ENCODE measurements around the gene ARL16.

The ARL16 gene

DNA sequence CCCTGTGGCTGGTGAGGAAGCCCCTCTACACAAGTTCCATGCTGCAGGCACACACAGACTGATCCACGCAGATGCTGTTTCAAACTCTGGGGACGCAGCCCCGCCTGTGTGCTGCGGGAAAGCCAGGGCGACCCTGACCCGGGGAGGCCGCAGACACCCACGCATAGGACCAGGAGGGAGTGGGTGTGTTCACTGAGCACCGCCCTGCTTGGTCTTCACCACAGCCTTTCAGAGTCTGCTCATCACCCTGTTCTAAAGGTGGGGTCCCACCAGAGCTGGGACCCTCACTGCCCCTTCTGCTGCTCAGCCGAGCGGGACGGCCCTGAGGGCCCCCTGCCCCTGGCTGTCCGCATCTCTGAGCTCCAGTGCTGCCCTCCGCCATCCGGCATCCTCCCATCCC is 39.1 kb downstream of the ARL16 start:
- DNase-seq (ENCODE audit: low read depth), result no peak

GRCh38 chr17:81641825-81642489 is 41.6 kb downstream of the ARL16 start:
- no peak for DNase-seq (ENCODE audit: low read depth)

- no peak for DNase-seq (ENCODE audit: low read depth)
These were observed 43.6 kb downstream of the ARL16 start for GRCh38 chr17:81640011-81640410.

DNA sequence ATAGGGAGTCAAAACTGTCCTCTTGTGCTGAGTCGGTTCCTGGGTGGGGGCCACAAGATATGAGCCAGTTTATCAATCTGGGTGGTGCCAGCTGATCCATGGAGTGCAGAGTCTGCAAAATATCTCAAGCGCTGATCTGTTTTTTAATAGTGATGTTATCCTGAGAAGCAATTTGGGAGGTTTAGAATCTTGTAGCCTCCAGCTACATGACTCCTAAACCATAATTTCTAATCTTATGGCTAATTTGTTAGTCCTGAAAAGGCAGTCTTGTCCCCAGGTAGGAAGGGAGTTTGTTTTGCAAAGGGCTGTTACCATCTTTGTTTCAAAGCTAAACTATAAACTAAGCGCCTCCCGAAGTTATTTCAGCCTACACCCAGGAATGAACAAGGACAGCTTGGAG is 44.9 kb downstream of the ARL16 start:
- no peak for DNase-seq (ENCODE audit: low read depth)

DNA sequence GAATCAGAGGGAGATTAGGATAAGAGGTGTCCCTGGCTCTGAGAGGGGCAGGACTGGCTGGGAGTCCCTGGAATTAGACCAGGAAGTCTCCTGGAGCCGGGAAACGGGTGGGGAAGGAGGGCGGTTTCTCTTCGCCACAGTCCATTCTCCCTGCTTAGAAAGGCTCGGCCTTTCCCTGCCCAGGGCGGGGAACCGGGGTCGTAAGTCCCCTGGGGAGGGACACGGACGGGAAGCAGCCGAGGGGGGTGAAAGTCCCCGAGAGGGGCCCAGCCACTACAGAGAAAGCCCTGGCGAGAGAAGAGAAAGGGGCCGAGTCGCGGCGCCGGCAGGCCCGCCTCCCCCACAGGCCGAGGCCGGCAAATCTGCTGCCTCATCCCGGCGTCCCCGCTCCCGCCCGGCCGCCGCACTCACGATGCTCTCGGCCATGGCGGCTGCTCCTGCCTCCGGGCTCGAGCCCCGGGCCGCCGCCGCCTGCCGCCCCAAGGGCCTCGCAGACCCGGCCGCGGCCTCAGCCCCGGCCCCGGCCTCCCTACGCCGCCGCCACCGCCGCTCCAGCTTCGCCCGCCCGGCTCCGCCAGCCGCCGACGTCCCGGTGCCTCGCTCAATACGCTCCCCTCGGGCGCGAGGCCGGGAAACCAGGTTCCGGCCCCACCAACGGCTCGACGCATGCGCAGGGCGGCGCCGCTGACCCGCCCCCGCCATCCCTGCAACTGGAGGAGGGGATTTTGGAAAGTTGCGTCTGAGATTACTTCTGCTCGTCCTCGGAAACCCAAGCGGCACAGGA is 46.9 kb downstream of the ARL16 start, which contains the start of the genes NPLOC4 and TSPAN10:
Gene NPLOC4 (minus strand): TSS at position 608 of the 784 bp plus-strand sequence. CDS start 182 bp downstream, at position 426.
Gene TSPAN10 (plus strand): TSS at position 692 of the 784 bp plus-strand sequence. CDS start 5,217 bp downstream, outside the sequence.
- peak; percentile 74 for DNase-seq (ENCODE audit: low read depth)

GRCh38 chr17:81635973-81636504 is 47.6 kb downstream of the ARL16 start:
- DNase-seq (ENCODE audit: low read depth), result no peak

DNA sequence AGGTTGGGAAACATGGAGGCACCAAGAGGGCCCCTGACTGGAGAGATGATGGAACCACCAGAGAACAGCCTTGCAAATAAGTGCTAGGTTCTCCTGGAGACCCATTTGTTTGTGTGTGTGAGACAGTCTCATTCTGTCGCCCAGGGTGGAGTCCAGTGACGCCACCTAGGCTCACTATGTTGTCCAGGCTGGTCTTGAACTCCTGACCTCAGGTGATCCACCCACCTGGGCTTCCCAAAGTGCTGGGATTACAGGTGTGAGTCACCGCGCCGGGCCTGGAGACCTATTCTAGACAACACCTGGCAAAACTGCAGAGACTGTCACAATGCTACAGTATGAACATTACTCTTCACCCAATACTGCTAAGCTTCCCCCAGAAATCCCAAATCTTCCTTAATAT is 48.2 kb downstream of the ARL16 start:
- no peak for DNase-seq (ENCODE audit: low read depth)

DNA sequence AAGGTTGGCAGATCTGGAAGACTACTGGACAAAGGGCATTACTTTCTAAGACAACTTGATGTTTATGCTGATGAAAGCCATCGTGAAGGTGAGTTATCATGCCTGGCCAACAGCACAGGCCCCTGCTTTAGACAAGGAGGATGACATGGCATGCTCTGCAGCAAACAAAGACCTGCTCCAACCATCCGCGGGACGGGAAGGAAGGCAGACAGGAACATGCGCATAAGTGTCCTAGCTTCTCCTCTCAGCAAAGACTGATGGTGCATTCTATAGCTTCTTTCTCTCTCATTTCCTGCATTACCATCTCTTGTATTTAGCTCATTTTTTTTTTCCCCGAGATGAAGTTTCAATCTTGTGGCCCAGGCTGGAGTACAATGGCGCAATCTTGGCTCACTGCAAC is 52.1 kb downstream of the ARL16 start:
- no peak for DNase-seq (ENCODE audit: low read depth)
